HG03432 (cell line): ENCODE measurements around the gene GNAO1.
"Not testable (repeated sequence)": the region's sequence is repeated elsewhere in the genome, so short reads cannot be mapped to it uniquely, and the experiment has no call there.

Experiments
- ATAC-seq: cut with Tn5 transposase; IDR thresholded peaks from one replicate; pipeline ENCODE4 v1.9.1; 2021; ENCODE audit warnings: mild to moderate bottlenecking, moderate library complexity; ENCODE audit not compliant: unreplicated experiment

GNAO1 gene

GRCh38 chr16:56379044-56379443 lies 187.8 kb downstream of the GNAO1 start:
- ATAC-seq: not testable (repeated sequence)

DNA sequence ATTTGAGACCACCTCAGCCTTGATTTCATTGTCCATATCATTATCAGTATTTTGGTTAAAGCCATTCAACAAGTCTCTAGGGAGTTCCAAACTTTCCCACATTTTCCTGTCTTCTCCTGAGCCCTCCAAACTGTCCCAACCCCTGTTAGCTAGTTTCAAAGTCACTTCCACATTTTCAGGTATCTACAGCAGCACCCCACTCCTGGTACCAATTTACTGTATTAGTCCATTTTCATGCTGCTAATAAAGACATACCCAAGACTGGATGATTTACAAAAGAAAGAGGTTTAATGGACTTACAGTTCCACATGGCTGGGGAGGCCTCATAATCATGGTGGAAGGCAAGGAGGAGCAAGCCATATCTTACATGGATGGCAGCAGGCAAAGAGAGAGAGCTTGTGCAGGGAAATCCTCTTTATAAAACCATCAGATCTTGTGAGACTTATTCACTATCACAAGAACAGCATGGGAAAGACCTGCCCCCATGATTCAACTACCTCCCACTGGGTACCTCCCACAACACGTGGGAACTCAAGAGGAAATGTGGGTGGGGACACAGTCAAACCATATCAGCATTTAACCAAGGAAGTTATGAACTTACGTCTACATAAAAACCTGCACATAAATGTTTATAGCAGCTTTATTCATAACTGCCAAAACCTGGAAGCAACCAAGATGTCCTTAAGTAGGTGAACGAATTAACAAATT lies 189.6 kb downstream of the GNAO1 start:
- ATAC-seq: not testable (repeated sequence)

DNA sequence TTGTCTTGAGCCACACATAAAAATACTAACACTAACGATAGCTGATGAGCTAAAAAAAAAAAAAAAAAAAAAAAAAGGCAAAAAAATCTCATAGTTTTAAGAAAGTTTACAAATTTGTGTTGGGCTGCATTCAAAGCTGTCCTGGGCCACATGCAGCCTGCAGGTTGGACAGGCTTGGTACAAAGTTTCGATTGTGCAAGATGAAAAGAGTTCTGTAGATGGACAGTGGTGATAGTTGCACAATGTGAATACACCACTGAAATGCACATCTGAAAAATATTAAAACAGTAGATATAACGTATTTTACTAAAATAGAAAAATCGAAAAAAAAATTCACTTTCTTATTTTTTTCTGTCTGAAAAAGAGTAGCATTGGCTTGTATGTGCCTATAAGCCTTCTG lies 191.2 kb downstream of the GNAO1 start:
- ATAC-seq: no peak

GRCh38 chr16:56382901-56383355 lies 191.6 kb downstream of the GNAO1 start:
- no peak for ATAC-seq

DNA sequence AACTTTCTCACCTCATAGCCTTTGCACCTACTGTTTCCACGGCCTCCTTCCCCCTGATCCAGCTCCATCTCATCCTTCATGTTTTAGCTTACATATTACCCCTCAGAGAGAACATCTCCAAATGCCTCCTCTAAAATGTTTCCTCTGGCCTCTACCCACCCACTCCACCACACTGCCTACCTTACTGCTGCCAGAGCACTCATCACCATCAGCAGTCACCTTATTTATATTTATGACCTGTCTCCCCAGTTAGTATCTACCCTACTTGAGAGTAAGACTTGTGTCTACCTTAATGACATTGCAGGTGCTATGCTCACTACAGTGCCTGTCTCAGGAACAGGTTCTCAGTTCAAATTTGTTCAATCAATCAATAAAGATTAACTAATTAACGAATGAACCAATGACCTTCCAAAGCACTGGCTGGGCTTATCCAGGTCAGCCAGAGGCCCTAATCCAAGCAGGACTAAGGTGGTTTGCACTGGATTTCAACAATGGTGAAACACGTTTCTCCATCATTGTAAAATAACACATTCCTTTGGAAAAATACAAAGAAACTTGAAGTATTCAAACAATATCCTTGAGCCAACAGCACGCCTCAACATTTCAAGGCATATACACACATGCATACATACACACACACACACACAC lies 192.9 kb downstream of the GNAO1 start:
- no peak for ATAC-seq

- ATAC-seq: no peak
These were observed 196.1 kb downstream of the GNAO1 start for GRCh38 chr16:56387396-56387795.

DNA sequence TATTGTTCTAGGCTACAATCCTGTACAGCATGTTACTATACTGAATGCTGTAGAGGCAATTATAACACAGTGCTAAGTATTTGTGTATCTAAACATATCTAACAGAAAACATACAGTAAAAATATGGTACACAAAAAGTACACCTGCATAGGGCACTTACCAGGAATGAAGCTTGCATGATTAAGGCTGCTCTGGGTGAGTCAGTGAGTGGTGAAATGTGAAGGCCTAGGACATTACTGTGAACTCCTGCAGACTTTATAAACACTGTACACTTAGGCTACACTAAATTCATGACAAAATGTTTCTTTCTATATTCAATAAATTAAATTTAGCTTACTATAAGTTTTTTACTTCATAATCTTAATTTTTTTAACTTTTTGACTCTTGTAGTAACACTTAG lies 196.9 kb downstream of the GNAO1 start:
- ATAC-seq: no peak

DNA sequence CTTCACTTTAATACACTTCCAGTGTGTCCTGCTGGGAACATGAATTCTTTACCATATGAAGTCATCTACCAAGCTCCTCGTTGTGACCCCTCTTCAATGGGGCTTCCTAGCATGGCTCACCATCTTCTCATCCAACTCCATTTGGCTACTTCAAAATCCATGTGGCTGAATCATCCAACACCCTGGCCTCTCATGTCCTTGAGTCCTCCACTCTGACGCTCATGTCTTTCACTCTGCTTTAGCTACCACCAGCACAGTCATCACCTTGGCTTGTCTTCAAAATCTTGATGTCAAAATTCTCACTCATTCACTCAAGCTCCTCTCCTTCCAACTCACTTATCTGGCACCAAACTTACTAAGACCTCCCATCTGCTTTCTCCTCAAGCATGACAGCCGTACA lies 198.3 kb downstream of the GNAO1 start:
- ATAC-seq: no peak

DNA sequence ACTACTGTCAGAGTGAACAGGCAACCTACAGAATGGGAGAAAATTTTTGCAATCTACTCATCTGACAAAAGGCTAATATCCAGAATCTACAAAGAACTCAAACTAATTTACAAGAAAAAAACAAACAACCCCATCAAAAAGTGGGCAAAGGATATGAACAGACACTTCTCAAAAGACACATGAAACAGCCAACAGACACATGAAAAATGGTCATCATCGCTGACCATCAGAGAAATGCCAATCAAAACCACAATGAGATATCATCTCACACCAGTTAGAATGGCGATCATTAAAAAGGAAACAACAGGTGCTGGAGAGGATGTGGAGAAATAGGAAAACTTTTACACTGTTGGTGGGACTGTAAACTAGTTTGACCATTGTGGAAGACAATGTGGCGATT lies 205.4 kb downstream of the GNAO1 start:
- ATAC-seq: not testable (repeated sequence)

- no peak for ATAC-seq
These were observed 207.8 kb downstream of the GNAO1 start for GRCh38 chr16:56399047-56399446.

- ATAC-seq: no peak
These were observed 208.2 kb downstream of the GNAO1 start for GRCh38 chr16:56399486-56399885.

DNA sequence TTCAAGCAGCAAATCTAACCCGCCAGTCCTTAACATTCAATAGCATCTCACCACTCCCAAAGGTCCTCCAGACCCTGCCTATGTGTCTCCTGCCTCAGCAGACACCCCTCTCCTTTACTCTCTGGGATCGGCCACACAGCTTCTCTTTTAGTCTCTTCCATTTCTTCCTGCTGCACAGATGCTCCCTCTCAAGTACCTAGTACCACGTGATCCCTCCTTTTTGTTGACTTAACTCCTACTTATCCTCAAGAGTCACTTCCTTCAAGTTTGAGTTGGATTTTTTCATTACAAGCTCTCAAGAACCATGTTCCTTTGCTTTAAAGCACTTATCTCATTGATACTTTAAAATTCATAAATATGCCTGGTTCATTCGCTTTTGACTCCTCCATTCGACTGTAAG lies 209.2 kb downstream of the GNAO1 start:
- no peak for ATAC-seq

GRCh38 chr16:56401482-56401881 lies 210.2 kb downstream of the GNAO1 start:
- no peak for ATAC-seq

- no peak for ATAC-seq
These were observed 214.8 kb downstream of the GNAO1 start for GRCh38 chr16:56405977-56406672.
